Lower leg skin (tissue), 3 donors: ENCODE results near the gene PLCG2.

Source experiments
- CTCF ChIP-seq, 3 donors: fragments of 450-650 bp; IDR thresholded peaks; one replicate each; pipeline ENCODE4 v1.5.1; 2016; ENCODE audit warnings: antibody characterized with exemption in 3 of 3, mild to moderate bottlenecking in 3 of 3, moderate library complexity in 2 of 3
- POLR2A ChIP-seq, 2 donors: fragments of 450-650 bp; IDR thresholded peaks; one replicate each; pipeline ENCODE4 v1.6.1; 2016 to 2017; ENCODE audit warnings: antibody characterized with exemption in 2 of 2, mild to moderate bottlenecking in 1 of 2, moderate library complexity in 1 of 2

- no peak for TF ChIP-seq CTCF (IDR thresholded peaks at IDR 0.05)
- TF ChIP-seq POLR2A (IDR thresholded peaks at IDR 0.05): no peak
Measured at GRCh38 chr16:81881228-81881627, 102.1 kb downstream of the PLCG2 start.
